Astrocyte (in vitro differentiated cells and primary cell): ENCODE results near the gene ABCA4. TPM values are rescaled to one million over a fixed set of nuclear protein-coding genes. Genes with fewer than 3 reads are reported as not detected.

Experiments
- DNase-seq: peaks from one replicate; pipeline ENCODE4 v3.0.0-alpha.2; 2010; ENCODE audit warnings: low read depth
- FAIRE-seq: peaks from 2 replicates; lab custom pipeline; 2011; peaks lifted over from hg19 to GRCh38; lab: Jason Lieb, UNC
- H2AFZ ChIP-seq: 2 replicates; pipeline ENCODE4 v1.6.0; 2012; ENCODE audit warnings: low read depth, low read length, inconsistent platforms
- H3K27ac ChIP-seq: 2 replicates; pipeline ENCODE4 v1.5.1; 2011; ENCODE audit warnings: low read depth, low read length, inconsistent platforms
- H3K27me3 ChIP-seq: 2 replicates; pipeline ENCODE4 v1.6.0; 2011; ENCODE audit warnings: low read length, inconsistent platforms; ENCODE audit not compliant: insufficient read depth
- H3K36me3 ChIP-seq: 2 replicates; pipeline ENCODE4 v1.5.1; 2011; ENCODE audit warnings: low read length, inconsistent platforms; ENCODE audit not compliant: insufficient read depth
- H3K4me1 ChIP-seq: 2 replicates; pipeline ENCODE4 v1.5.1; 2011; ENCODE audit warnings: low read length, inconsistent platforms; ENCODE audit not compliant: insufficient read depth
- H3K4me2 ChIP-seq: 2 replicates; pipeline ENCODE4 v1.6.0; 2012; ENCODE audit warnings: low read length, inconsistent platforms
- H3K4me3 ChIP-seq: 2 replicates; pipeline ENCODE4 v1.5.1; 2011; ENCODE audit warnings: low read depth, mild to moderate bottlenecking, low read length, inconsistent platforms; ENCODE audit not compliant: insufficient read depth
- H3K79me2 ChIP-seq: 2 replicates; pipeline ENCODE4 v1.6.0; 2012; ENCODE audit warnings: mild to moderate bottlenecking, low read length, inconsistent platforms; ENCODE audit not compliant: insufficient read depth
- H3K9ac ChIP-seq: 2 replicates; pipeline ENCODE4 v1.6.0; 2012; ENCODE audit warnings: mild to moderate bottlenecking, low read length, inconsistent platforms
- H3K9me3 ChIP-seq: 2 replicates; pipeline ENCODE4 v1.5.1; 2012; ENCODE audit warnings: low read depth, mild to moderate bottlenecking, low read length, inconsistent platforms; ENCODE audit not compliant: insufficient read depth
- H4K20me1 ChIP-seq: 2 replicates; pipeline ENCODE4 v1.6.0; 2012; ENCODE audit warnings: low read length, inconsistent platforms; ENCODE audit not compliant: insufficient read depth
- H3K27ac Mint-ChIP-seq: one replicate; pipeline ENCODE4 v1.8.0; 2021; ENCODE audit warnings: mild to moderate bottlenecking, mixed read lengths; ENCODE audit not compliant: unreplicated experiment
- H3K27me3 Mint-ChIP-seq: one replicate; pipeline ENCODE4 v1.8.0; 2021; ENCODE audit warnings: low read depth, mixed read lengths; ENCODE audit not compliant: unreplicated experiment
- H3K36me3 Mint-ChIP-seq: one replicate; pipeline ENCODE4 v1.8.0; 2021; ENCODE audit warnings: low read depth, mixed read lengths; ENCODE audit not compliant: unreplicated experiment
- H3K4me1 Mint-ChIP-seq: one replicate; pipeline ENCODE4 v1.8.0; 2021; ENCODE audit warnings: low read depth, mixed read lengths; ENCODE audit not compliant: unreplicated experiment
- H3K4me3 Mint-ChIP-seq: one replicate; pipeline ENCODE4 v1.8.0; 2021; ENCODE audit warnings: mild to moderate bottlenecking, moderate library complexity, mixed read lengths; ENCODE audit not compliant: unreplicated experiment
- H3K9me3 Mint-ChIP-seq: one replicate; pipeline ENCODE4 v1.8.0; 2021; ENCODE audit warnings: mild to moderate bottlenecking, mixed read lengths; ENCODE audit not compliant: unreplicated experiment
- CTCF ChIP-seq: IDR thresholded peaks from 2 replicates; pipeline ENCODE4 v1.5.1; 2011; ENCODE audit warnings: low read depth, mild to moderate bottlenecking, inconsistent platforms, low read length, moderate library complexity; ENCODE audit not compliant: insufficient read depth
- EZH2 ChIP-seq: IDR thresholded peaks from 2 replicates; pipeline ENCODE4 v1.6.1; 2012; ENCODE audit warnings: mild to moderate bottlenecking, low read length, inconsistent platforms; ENCODE audit not compliant: insufficient read depth
- total RNA-seq: library from RNA; stranded (reverse); gene quantifications from 2 replicates; pipeline ENCODE4 v1.2.1, GENCODE V29; 2021

ABCA4 gene
- total RNA-seq, 1 donor from 2014 or later = 0.20 TPM

- no peaks in the 10 kb centered on the region for H3K79me2 ChIP-seq
- no peak for FAIRE-seq
- TF ChIP-seq EZH2 (no peak), CTCF (no peak)
- H3K27ac ChIP-seq = no peak overlapping the region
- Mint-ChIP-seq H3K4me3 (no peak overlapping the region), H3K4me1 (peaks cover 25% of the 10 kb centered on the region), H3K27ac (no peak overlapping the region), H3K27me3 (peaks cover 3% of the 10 kb centered on the region), H3K36me3 (peaks cover 1% of the 10 kb centered on the region), H3K9me3 (peaks cover 7% of the 10 kb centered on the region)
- no peak for DNase-seq
- no peak overlapping the region for H2AFZ ChIP-seq
- no peaks in the 10 kb centered on the region for H3K36me3 ChIP-seq
- no peak overlapping the region for H3K4me2 ChIP-seq
- H3K27me3 ChIP-seq = no peaks in the 10 kb centered on the region
- no peak overlapping the region for H3K4me3 ChIP-seq
- no peak overlapping the region for H3K9ac ChIP-seq
- H3K4me1 ChIP-seq = peaks cover 18% of the 10 kb centered on the region
- H4K20me1 ChIP-seq = no peaks in the 10 kb centered on the region
- peaks cover 5% of the 10 kb centered on the region for H3K9me3 ChIP-seq
Observed at GRCh38 chr1:93961443-93961842, 159.5 kb downstream of the ABCA4 start.

- Mint-ChIP-seq H3K9me3 (peaks cover 13% of the 10 kb centered on the region), H3K27me3 (peaks cover 3% of the 10 kb centered on the region), H3K36me3 (peaks cover 1% of the 10 kb centered on the region), H3K27ac (no peak overlapping the region), H3K4me3 (no peak overlapping the region), H3K4me1 (peaks cover 22% of the 10 kb centered on the region)
- DNase-seq (peak; percentile 54), FAIRE-seq (no peak)
- Histone ChIP-seq H3K9me3 (peaks cover 8% of the 10 kb centered on the region), H3K9ac (no peak overlapping the region), H3K79me2 (no peaks in the 10 kb centered on the region), H2AFZ (no peak overlapping the region), H4K20me1 (no peaks in the 10 kb centered on the region), H3K4me3 (no peak overlapping the region), H3K27ac (no peak overlapping the region), H3K36me3 (no peaks in the 10 kb centered on the region), H3K4me2 (no peak overlapping the region), H3K4me1 (peaks cover 16% of the 10 kb centered on the region), H3K27me3 (no peaks in the 10 kb centered on the region)
- TF ChIP-seq CTCF (no peak), EZH2 (no peak)
Observed at GRCh38 chr1:93960641-93961147, 160.3 kb downstream of the ABCA4 start.

GRCh38 chr1:93959413-93959812 is 161.5 kb downstream of the ABCA4 start:
- Histone ChIP-seq H3K4me3 (no peak overlapping the region), H3K9me3 (peaks cover 8% of the 10 kb centered on the region), H3K27ac (no peak overlapping the region), H3K4me1 (peaks cover 4% of the 10 kb centered on the region), H3K4me2 (no peak overlapping the region), H3K9ac (no peak overlapping the region), H4K20me1 (no peaks in the 10 kb centered on the region), H2AFZ (no peak overlapping the region), H3K27me3 (no peaks in the 10 kb centered on the region), H3K36me3 (no peaks in the 10 kb centered on the region), H3K79me2 (no peaks in the 10 kb centered on the region)
- no peak for FAIRE-seq
- H3K4me1 Mint-ChIP-seq = peaks cover 10% of the 10 kb centered on the region
- H3K36me3 Mint-ChIP-seq = peaks cover 1% of the 10 kb centered on the region
- peaks cover 19% of the 10 kb centered on the region for H3K9me3 Mint-ChIP-seq
- H3K27me3 Mint-ChIP-seq = peaks cover 3% of the 10 kb centered on the region
- no peak overlapping the region for H3K27ac Mint-ChIP-seq
- no peak for DNase-seq
- H3K4me3 Mint-ChIP-seq = no peak overlapping the region
- no peak for TF ChIP-seq EZH2
- TF ChIP-seq CTCF = no peak
